ENCODE data around the gene MEF2D.

DNA sequence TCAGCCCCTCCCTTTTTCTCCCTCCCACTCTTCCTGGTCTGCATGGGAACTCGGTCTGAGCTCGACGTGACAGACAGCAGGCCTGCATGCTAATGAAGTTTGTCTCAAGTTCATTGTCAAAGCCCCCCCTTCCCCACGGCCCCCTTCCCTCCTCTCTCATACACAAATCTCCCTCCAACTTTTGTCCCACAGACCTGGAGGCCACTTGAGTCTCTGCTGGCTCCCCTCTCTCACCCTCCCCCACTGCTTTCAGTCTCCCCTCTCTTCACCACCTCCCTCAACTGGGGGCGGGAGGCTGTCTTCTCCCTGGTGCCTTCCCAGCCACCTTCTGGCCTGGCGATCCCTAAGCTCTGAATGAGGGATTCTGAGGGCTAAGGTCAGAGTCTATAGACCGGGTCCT, 70.3 kb downstream of the MEF2D start:
- TF ChIP-seq, protein P1, sequence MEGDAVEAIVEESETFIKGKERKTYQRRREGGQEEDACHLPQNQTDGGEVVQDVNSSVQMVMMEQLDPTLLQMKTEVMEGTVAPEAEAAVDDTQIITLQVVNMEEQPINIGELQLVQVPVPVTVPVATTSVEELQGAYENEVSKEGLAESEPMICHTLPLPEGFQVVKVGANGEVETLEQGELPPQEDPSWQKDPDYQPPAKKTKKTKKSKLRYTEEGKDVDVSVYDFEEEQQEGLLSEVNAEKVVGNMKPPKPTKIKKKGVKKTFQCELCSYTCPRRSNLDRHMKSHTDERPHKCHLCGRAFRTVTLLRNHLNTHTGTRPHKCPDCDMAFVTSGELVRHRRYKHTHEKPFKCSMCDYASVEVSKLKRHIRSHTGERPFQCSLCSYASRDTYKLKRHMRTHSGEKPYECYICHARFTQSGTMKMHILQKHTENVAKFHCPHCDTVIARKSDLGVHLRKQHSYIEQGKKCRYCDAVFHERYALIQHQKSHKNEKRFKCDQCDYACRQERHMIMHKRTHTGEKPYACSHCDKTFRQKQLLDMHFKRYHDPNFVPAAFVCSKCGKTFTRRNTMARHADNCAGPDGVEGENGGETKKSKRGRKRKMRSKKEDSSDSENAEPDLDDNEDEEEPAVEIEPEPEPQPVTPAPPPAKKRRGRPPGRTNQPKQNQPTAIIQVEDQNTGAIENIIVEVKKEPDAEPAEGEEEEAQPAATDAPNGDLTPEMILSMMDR (IDR thresholded peaks at IDR 0.05; ENCODE audit: low read length) = no peak
- TF ChIP-seq EZH2 (IDR thresholded peaks at IDR 0.05; ENCODE audit: borderline replicate concordance, low read length) = no peak
